ENCODE measurements around the gene NACAD.

GRCh38 chr7:45092100-45092930 is 3.5 kb upstream of the NACAD start:
- TF ChIP-seq HMGXB4 (CRISPR knock-in tag; IDR thresholded peaks at IDR 0.05; ENCODE audit: borderline replicate concordance): no peak
- no peak for TF ChIP-seq MAZ (IDR thresholded peaks at IDR 0.05; ENCODE audit: borderline replicate concordance, low read depth, low read length)
- TF ChIP-seq SREBF2 (IDR thresholded peaks at IDR 0.05): no peak
- TF ChIP-seq EP300 (IDR thresholded peaks at IDR 0.05): no peak
- no peak for TF ChIP-seq ZFP36 (IDR thresholded peaks at IDR 0.05; ENCODE audit: borderline replicate concordance, partially characterized antibody)
- TF ChIP-seq CTCF (IDR thresholded peaks at IDR 0.05): no peak
